Thyroid gland (tissue), 4 donors: ENCODE measurements around the gene RARA. TPM values are rescaled to one million over a fixed set of nuclear protein-coding genes. Genes with fewer than 3 reads are reported as not detected.

Experiments
- DNase-seq, 2 donors: peaks; one replicate each; pipeline ENCODE4 v3.0.0-alpha.2; 2019
- H3K27ac ChIP-seq, 3 donors: fragments of 200-600 bp; sonication (generic); 1 replicate in 2 of 3; 2 replicates in 1 of 3; pipeline ENCODE4 v1.5.1; 2016 to 2019; ENCODE audit warnings: mild to moderate bottlenecking in 1 of 3, moderate library complexity in 1 of 3
- H3K27me3 ChIP-seq: fragments of 200-600 bp; sonication (generic); one replicate; pipeline ENCODE4 v1.5.1; 2019
- H3K36me3 ChIP-seq, 2 donors: fragments of 200-600 bp; sonication (generic); one replicate each; pipeline ENCODE4 v1.5.1; 2016 to 2019
- H3K4me1 ChIP-seq, 2 donors: fragments of 200-600 bp; sonication (generic); one replicate each; pipeline ENCODE4 v1.5.1; 2017 to 2019
- H3K4me3 ChIP-seq, 3 donors: fragments of 200-600 bp; sonication (generic); replicated peaks in 1 of 3; 1 replicate in 2 of 3; 2 replicates in 1 of 3; pipeline ENCODE4 v1.5.1; 2016; ENCODE audit warnings: mild to moderate bottlenecking in 1 of 3
- H3K9me3 ChIP-seq: fragments of 200-600 bp; sonication (generic); one replicate; pipeline ENCODE4 v1.5.1; 2017
- POLR2A ChIP-seq, 2 donors: fragments of 450-650 bp; IDR thresholded peaks; one replicate each; pipeline ENCODE4 v1.6.1; 2017; ENCODE audit warnings: antibody characterized with exemption in 2 of 2, mild to moderate bottlenecking in 2 of 2, moderate library complexity in 1 of 2
- WGBS, 2 donors: methylation state at CpG; one replicate each; pipeline ENCODE4 v1.1.5; 2017; 5-methylcytosine and 5-hydroxymethylcytosine counted together
- intact Hi-C: fragments of 100-400 bp; cut with DNase I; formaldehyde crosslinking; loops from one replicate; pipeline ENCODE4 v1.15.1; 2023
- total RNA-seq, 4 donors: library from RNA; depleted of rRNA; stranded (reverse); fragments of >200 nt; gene quantifications; one replicate each; pipeline ENCODE4 v1.2.3, GENCODE V29; 2016
- TF ChIP-seq, protein P1 (sequence below), 6 experiments: fragments of 200-600 bp in 3 of 6; fragments of 450-650 bp in 3 of 6; sonication (generic) in 3 of 6; IDR thresholded peaks; one replicate each; pipeline ENCODE4 v1.5.1; 2016 to 2019; ENCODE audit warnings: antibody characterized with exemption in 6 of 6, mild to moderate bottlenecking in 2 of 6, inconsistent platforms in 1 of 6, moderate library complexity in 1 of 6

The RARA gene
- total RNA-seq, 4 donors from 2014 or later = 20.0 to 60.9 (median 35.2) TPM

DNA sequence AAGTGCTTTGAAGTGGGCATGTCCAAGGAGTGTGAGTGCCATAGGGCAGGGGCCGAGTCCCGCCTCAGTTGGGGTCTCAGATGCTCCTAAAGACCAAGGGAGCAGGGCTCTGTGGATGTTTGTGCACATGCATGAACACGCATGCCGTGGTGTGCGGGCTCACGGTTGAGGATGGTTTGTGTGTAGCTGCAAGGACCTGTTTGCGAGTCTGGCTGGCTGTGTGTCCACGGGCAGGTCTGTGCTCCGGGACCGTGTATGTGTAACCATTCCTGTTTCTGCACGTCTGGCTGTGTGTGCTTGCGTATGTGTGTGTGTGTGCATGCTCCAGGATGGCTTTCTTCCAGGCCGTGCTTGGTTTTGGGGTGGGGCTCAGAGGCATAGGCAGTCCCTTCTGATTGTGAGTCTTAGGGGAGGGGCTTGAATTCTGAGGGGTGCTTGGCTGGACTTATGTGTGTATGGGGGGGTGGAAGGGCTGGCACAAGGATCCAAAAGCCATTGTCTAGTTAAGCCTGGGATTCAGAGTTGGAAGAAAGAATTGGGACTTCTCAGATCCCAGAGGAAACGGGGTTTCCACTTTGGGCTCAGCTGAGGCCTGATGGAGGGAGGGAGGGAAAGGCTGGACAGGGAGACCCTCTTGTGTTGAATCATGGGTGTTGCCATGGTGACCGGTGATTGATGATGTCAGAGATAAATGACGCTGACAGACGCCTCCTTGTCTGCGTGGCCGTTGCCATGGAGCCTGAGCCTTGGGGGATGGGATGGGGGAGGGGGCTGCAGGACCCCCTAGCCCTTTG, 41.1 kb downstream of the RARA start:
- Histone ChIP-seq H3K36me3 (peaks cover 16 to 38% of the 10 kb centered on the region in 2 donors), H3K27ac (no peak overlapping the region), H3K27me3 (no peaks in the 10 kb centered on the region), H3K4me1 (peaks cover 43 to 60% of the 10 kb centered on the region in 2 donors), H3K9me3 (no peaks in the 10 kb centered on the region), H3K4me3 (no peak overlapping the region)
- DNase-seq = no peak
- intact Hi-C loops = no loop called here
- TF ChIP-seq POLR2A (IDR thresholded peaks at IDR 0.05) = no peak
- TF ChIP-seq, protein P1, sequence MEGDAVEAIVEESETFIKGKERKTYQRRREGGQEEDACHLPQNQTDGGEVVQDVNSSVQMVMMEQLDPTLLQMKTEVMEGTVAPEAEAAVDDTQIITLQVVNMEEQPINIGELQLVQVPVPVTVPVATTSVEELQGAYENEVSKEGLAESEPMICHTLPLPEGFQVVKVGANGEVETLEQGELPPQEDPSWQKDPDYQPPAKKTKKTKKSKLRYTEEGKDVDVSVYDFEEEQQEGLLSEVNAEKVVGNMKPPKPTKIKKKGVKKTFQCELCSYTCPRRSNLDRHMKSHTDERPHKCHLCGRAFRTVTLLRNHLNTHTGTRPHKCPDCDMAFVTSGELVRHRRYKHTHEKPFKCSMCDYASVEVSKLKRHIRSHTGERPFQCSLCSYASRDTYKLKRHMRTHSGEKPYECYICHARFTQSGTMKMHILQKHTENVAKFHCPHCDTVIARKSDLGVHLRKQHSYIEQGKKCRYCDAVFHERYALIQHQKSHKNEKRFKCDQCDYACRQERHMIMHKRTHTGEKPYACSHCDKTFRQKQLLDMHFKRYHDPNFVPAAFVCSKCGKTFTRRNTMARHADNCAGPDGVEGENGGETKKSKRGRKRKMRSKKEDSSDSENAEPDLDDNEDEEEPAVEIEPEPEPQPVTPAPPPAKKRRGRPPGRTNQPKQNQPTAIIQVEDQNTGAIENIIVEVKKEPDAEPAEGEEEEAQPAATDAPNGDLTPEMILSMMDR (IDR thresholded peaks at IDR 0.05) = no peak
- 42 to 61% methylated on average over 8 to 16 of the region's 19 CpGs for WGBS, 2 donors

DNA sequence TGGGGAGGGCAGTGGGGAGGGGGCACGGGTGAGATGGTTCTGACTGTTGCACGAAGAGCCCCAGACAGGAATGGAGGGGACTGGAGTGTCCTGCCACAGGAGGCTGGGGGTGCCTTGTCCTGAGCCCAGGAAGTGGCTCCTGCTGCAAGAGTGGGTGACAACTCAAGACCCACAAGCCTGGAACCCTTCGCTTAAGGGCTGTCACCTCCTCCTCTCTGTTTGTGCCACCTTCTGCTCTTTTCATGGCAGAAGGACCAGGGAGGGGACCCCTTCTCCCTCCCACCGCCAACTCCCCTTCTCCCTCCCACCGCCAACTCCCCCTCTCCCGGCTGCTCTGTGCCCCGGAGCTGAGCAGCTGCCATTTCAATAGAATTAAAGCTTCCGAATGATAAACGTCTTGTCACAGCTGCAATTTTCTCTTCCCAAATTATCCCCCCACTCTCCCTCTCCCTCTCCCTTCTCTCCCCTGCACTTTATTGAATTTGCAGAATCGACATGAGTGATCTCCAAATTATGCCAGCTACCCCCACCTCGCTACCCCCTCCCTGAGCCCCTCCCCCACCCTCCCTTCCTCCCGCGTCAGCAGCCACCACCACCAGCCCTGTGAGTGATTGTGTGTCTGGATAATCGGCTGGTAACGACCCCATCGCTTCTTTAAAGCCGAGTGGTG, 41.8 kb downstream of the RARA start:
- no peaks in the 10 kb centered on the region for H3K27me3 ChIP-seq
- H3K9me3 ChIP-seq = no peaks in the 10 kb centered on the region
- H3K36me3 ChIP-seq = peaks cover 16 to 45% of the 10 kb centered on the region in 2 donors
- no peak overlapping the region for H3K27ac ChIP-seq
- intact Hi-C loops = no loop called here
- TF ChIP-seq POLR2A (IDR thresholded peaks at IDR 0.05) = no peak
- TF ChIP-seq, protein P1 (IDR thresholded peaks at IDR 0.05) = no peak
- no peak overlapping the region for H3K4me3 ChIP-seq
- no peak for DNase-seq
- peaks cover 39 to 56% of the 10 kb centered on the region in 2 donors for H3K4me1 ChIP-seq
- WGBS, 2 donors = 68 to 78% methylated on average over 16 to 17 of the region's 17 CpGs

GRCh38 chr17:40351359-40352236, 42.6 kb downstream of the RARA start:
- TF ChIP-seq POLR2A (IDR thresholded peaks at IDR 0.05) = no peak
- TF ChIP-seq, protein P1 (IDR thresholded peaks at IDR 0.05) = no peak
- peaks cover 31 to 48% of the 10 kb centered on the region in 2 donors for H3K4me1 ChIP-seq
- H3K4me3 ChIP-seq = no peak overlapping the region
- H3K9me3 ChIP-seq = no peaks in the 10 kb centered on the region
- H3K27ac ChIP-seq = no peak overlapping the region
- 89 to 92% methylated on average over 22 to 26 of the region's 27 CpGs for WGBS, 2 donors
- H3K36me3 ChIP-seq = peaks cover 23 to 50% of the 10 kb centered on the region in 2 donors
- DNase-seq = no peak
- intact Hi-C loops = no loop called here
- H3K27me3 ChIP-seq = no peaks in the 10 kb centered on the region

DNA sequence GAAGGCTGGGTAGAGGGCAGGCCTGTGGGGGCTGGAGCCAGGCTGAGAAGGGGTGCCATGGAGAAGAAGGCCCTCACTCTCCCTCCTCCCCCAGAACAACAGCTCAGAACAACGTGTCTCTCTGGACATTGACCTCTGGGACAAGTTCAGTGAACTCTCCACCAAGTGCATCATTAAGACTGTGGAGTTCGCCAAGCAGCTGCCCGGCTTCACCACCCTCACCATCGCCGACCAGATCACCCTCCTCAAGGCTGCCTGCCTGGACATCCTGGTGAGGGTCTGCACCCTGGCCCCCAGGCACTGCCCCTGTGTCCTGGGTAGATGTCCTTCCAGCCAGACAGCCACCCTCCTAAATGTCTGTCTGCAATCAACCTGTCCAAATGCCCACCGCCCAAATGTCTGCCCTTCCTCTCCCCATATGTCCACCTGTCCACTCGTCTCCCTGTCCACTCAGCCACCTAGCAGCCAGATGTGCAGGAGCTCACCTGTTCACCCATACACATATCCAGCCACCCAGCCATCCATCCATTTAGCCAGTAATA, 43.3 kb downstream of the RARA start:
- 88 to 92% methylated on average over 7 of the region's 7 CpGs for WGBS, 2 donors
- H3K36me3 ChIP-seq = peaks cover 23 to 50% of the 10 kb centered on the region in 2 donors

More for the DNA sequence above, 43.3 kb downstream of the RARA start:
- no peak for DNase-seq
- intact Hi-C loops = no loop called here
- Histone ChIP-seq H3K4me1 (peaks cover 24 to 41% of the 10 kb centered on the region in 2 donors), H3K9me3 (no peaks in the 10 kb centered on the region), H3K4me3 (no peak overlapping the region), H3K27me3 (no peaks in the 10 kb centered on the region), H3K27ac (no peak overlapping the region)
- TF ChIP-seq, protein P1 (IDR thresholded peaks at IDR 0.05) = no peak
- TF ChIP-seq POLR2A (IDR thresholded peaks at IDR 0.05) = no peak
